NCI-H748 (cell line): Measurements from ENCODE around the gene CACNA1D.

Source experiments
- DNase-seq: peaks from one replicate; lab custom pipeline; 2025; ENCODE audit not compliant: unreplicated experiment; lab: John Stamatoyannopoulos, UW

CACNA1D gene

GRCh38 chr3:53818221-53819162 is 324.1 kb downstream of the CACNA1D start:
- no peak for DNase-seq

DNA sequence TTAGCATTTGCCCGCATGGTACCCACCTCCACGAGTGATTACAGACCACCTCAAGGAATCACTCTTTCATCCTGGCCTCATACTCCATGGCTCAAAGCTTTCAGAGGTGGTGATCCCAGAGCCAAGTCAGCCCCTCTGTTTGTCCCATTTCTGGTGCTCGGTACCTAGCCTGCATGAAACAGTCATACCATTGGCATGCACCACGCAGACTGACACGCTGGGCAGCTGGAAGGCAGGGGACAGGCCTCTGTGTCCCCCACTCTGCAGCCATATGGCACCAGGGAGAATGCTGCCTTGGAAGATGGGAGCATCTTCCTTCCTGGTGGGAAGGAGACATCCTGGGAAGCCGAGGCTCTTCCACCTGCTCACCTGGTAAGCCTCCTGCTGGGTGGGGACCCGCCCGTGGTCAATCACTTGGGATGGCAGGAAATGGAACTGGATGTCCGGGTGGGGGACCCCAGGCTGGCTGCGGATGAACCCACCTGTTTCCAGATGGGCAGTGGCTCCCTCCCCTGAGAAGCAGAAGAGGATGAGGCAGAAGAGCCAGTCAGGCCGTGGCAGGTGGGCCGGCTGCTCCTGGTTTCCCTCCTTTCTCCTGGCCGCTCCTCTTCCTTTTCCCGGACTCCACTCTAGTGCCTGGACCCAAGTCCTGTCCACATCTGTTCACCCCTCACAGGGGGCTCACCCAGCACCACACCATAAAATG is 324.9 kb downstream of the CACNA1D start:
- DNase-seq, result no peak

- DNase-seq, result no peak
Measured at GRCh38 chr3:53820084-53820483, 325.7 kb downstream of the CACNA1D start.

GRCh38 chr3:53820756-53821580 is 326.6 kb downstream of the CACNA1D start:
- DNase-seq, result no peak

DNA sequence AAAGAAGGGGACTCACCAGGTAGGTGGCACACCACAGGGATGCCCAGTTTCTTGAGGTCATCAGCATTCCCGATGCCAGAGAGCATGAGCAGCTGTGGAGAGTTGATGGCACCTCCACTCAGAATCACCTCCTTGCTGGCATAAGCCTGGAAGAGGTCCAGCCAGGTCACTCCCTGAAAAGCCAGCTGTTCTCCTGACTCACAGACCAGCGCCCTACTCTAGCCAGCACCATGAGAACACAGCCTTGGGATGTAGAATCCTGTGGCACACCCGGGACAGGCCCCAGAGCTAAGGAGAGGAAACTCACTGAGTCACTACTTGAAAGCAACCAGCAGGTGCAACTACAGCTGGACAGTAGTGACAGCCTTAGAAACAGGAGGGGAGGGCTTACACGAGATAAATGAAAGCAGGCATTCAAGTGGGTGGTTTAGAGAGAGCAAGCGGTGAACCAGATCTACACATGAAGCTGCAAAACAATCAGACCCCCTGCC is 327.3 kb downstream of the CACNA1D start:
- no peak for DNase-seq

DNA sequence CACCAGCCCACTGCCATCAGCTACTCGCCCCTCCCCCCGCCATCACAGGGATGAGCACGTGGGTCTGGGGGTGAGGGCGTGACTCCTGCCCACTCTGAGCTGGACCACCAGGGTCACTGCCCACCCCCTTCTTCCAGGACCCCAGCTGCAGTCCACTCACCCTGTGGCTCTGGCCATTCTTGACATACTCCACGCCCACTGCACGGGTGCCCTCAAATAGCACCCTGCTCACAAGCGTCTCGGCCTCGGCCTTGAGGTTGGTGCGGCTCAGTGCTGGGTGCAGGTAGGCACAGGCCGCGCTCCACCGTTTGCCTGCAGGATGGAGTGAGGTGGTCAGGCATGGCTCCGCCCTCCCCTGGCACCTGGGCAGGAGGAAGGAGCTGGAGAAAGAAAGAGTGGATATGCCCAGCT is 327.9 kb downstream of the CACNA1D start:
- DNase-seq, result no peak

DNA sequence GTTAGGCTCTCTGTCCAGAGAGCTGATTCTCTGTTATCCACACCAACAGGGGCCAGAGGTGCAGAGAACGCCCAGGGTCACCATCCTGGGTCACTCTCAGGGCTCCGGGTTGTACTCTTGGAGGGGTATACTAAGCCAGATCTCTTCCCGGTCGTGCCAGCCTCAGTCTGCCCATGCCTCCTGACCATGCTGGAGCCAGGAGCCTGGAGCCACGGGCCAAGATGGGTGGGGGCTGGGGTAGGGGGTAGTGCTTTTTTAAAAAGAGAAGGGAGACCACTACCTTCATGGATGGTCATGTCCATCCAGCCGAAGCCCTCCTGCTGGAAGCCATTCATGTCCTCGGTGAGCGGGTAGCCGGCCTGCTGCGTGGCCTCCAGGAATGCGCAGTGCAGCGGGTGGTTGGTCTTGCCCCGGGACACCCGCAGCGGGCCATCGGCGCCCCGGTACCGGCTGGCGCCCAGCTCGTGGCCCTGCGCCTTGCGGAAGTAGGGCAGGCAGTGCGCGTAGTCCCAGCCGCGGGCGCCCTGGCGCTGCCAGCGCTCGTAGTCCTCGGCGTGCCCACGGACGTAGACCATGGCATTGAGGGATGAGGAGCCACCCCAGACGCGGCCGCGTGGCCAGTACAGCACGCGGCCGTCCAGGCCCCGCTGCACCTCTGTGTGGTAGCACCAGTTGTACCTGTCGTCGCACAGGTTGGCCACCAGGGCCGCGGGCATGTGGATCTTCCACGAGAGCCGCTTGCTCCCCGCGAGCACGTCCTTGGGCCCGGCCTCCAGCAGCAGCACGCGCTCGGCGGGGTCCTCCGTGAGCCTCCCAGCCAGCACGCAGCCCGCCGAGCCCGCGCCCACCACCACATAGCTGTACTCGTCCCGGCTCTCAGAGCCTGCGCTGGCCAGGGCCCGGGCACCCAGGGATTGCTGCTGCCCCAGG is 328.9 kb downstream of the CACNA1D start:
- DNase-seq, result no peak

- no peak for DNase-seq
Measured at GRCh38 chr3:53823956-53824657, 329.7 kb downstream of the CACNA1D start.

DNA sequence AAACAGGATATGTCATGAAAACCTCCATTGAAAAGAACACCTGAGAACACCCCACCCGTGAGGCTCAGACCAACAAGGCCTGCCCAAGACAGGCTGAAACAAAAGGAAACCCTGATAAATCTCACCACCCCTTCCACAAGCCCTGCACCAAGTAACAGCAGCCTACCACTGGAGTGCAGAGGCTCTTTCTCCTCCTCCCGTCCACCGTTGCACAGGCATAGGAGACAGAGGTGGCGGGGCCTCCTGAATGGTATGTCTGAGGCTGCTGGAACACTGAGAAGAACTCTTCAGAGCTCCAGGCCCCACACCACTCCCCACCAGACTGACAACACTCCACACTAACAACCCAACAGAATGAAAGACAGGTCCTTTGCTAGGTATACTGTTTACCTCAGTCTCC is 330.4 kb downstream of the CACNA1D start:
- no peak for DNase-seq

DNA sequence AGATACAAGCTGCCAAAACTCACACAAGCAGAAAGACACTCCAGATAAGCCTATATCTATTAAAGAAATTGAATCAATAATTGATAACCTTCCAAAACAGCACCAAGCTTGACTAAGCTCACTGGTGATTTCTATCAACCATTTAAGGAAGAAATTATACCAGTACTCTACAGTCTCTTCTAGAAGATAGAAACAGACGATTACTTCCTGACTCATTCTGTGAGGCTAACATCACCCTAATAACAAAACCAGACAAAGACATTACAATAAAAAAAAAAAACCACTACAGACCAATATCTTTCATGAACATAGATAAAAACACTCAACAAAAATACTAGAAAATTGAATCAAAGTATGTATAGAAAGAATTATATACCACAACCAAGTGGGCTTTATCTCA is 331.6 kb downstream of the CACNA1D start:
- no peak for DNase-seq

DNA sequence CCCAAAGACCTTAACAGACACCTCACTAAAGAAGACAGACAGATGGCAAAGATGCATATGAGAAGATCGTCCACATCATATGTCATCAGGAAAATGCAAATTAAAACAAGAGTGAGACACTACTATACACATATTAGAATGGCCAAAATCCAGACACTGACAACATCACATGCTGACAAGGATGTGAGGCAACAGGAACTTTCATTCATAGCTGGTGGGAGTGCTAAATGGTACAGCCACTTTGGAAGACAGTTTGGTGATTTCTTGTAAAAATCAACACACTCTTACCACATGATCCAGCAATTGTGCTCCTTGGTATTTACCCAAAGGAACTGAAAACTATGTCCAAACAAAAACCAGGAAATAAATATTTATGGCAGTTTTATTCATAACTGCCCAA is 334.2 kb downstream of the CACNA1D start:
- no peak for DNase-seq

DNA sequence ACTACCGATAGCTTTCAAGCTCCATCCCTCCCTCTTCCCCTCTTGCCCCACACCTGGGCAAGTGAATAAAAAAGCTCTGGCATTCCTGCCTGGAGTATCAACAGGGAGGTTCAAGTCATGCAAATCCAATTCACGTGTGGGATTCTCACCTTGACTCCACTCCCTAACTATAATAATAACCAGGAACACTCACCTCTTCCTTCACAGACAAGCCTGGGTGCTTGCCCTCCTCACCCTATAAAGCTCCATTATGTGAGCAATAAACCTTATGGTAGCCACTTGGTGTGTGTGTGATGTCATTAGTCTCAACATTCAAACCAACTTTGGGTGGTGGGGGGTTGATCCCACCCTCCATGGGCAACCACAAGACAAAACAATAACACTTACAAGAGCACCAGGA is 335.2 kb downstream of the CACNA1D start:
- DNase-seq, result no peak

- DNase-seq, result no peak
Measured at GRCh38 chr3:53830944-53831343, 336.5 kb downstream of the CACNA1D start.

GRCh38 chr3:53833053-53833645 is 338.7 kb downstream of the CACNA1D start:
- no peak for DNase-seq

DNA sequence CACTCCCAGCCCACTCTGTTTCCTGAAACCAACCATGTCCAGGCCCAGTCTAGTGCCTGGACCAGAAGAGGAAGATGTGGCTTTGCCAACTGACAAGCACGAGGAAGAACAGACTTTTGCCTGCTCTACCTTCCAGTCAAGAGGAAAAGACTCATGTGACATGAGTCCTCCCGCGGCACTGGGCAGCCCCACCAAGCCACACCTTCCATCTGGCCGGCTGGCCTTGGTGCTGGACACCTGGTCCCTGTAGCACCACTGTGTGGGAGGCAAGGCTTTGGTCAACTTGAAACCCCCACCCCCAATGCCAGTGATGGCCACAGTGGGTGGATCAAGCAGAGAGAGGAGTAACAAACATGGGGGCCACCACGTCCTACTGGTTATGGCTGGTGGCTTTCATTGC is 339.3 kb downstream of the CACNA1D start:
- no peak for DNase-seq

DNA sequence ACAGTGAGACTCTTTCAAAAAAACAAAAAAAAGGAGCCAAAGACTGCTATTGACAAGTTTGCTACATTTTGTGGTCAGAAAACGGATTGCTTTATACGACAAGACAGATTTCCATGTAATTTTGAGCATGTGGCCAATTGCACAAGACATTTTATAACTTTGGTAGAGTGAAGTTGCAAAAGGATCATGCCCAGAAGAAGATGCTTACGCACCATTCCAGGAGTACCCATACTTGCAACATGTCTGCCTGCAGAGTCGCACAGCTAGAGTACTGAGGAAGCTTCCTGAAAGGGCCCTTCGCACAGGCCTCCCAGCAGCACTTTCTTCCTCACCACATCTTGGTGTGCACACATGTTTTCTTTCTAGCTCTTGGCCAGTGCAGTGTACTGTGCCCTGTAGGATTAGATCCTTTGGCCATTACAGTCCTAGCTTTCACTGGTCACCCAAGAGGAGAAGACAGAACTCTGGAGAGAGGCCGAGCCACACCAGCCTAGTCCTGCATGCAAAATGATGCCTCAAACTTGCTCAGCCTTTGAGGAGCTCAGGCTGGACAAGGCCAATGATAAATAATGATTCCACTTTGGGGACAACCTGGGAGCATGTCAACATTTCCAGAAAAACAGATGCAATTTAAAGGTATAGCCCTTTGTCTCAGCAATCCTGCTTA is 340.2 kb downstream of the CACNA1D start:
- DNase-seq, result no peak

DNA sequence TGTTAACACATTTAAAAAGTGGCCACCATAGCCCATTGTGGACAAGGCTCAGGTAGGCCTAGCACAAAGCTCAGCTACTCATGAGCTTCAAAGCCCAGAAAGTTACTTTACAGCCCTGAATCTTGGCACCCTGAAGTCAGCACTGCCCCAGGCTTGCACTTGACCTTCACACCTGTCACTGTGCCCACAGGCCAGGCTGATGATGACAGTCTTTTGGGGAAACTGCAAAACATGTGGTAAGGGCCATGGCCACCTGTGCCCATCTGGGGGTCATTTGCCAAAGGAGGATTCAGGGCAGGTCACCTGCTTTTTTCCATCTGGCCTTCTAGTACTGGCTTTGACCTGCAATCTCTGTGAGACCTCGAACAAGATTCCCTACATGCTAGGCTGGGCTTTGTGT is 340.8 kb downstream of the CACNA1D start:
- no peak for DNase-seq

- DNase-seq, result no peak
Measured at GRCh38 chr3:53836084-53836872, 341.9 kb downstream of the CACNA1D start.
